Ascending aorta (tissue), 2 donors: Measurements from ENCODE around the gene SH2D4B. TPM values are rescaled to one million over a fixed set of nuclear protein-coding genes. Genes with fewer than 3 reads are reported as not detected.

Source experiments
- DNase-seq, 2 donors: peaks; one replicate each; pipeline ENCODE4 v3.0.0-alpha.2; 2019; ENCODE audit warnings: low spot score in 2 of 2
- H3K27ac ChIP-seq, 2 donors: fragments of 200-600 bp; sonication (generic); one replicate each; pipeline ENCODE4 v1.5.1; 2016 to 2017; ENCODE audit warnings: mild to moderate bottlenecking in 1 of 2
- H3K27me3 ChIP-seq: fragments of 200-600 bp; sonication (generic); one replicate; pipeline ENCODE4 v1.5.1; 2017
- H3K36me3 ChIP-seq, 2 donors: fragments of 200-600 bp; sonication (generic); one replicate each; pipeline ENCODE4 v1.5.1; 2016
- H3K4me1 ChIP-seq, 2 donors: fragments of 200-600 bp; sonication (generic); one replicate each; pipeline ENCODE4 v1.5.1; 2016 to 2017; ENCODE audit warnings: mild to moderate bottlenecking in 1 of 2
- H3K4me3 ChIP-seq, 2 donors: fragments of 200-600 bp; sonication (generic); one replicate each; pipeline ENCODE4 v1.5.1; 2016 to 2017; ENCODE audit warnings: mild to moderate bottlenecking in 1 of 2
- H3K9me3 ChIP-seq, 2 donors: fragments of 200-600 bp; sonication (generic); one replicate each; pipeline ENCODE4 v1.5.1; 2016
- intact Hi-C: fragments of 100-400 bp; cut with DNase I; formaldehyde crosslinking; loops from one replicate; pipeline ENCODE4 v1.15.1; 2023
- total RNA-seq: library from RNA; depleted of rRNA; stranded (reverse); fragments of >200 nt; gene quantifications from one replicate; pipeline ENCODE4 v1.1.0, GENCODE V29; 2016
- TF ChIP-seq, protein P1 (sequence below), 3 experiments: fragments of 200-600 bp in 2 of 3; fragments of 450-650 bp in 1 of 3; sonication (generic) in 2 of 3; IDR thresholded peaks; one replicate each; pipeline ENCODE4 v1.5.1; 2016 to 2019; ENCODE audit warnings: antibody characterized with exemption in 3 of 3, mild to moderate bottlenecking in 1 of 3, moderate library complexity in 1 of 3

SH2D4B gene
- total RNA-seq, 1 donor from 2014 or later, result not detected

DNA sequence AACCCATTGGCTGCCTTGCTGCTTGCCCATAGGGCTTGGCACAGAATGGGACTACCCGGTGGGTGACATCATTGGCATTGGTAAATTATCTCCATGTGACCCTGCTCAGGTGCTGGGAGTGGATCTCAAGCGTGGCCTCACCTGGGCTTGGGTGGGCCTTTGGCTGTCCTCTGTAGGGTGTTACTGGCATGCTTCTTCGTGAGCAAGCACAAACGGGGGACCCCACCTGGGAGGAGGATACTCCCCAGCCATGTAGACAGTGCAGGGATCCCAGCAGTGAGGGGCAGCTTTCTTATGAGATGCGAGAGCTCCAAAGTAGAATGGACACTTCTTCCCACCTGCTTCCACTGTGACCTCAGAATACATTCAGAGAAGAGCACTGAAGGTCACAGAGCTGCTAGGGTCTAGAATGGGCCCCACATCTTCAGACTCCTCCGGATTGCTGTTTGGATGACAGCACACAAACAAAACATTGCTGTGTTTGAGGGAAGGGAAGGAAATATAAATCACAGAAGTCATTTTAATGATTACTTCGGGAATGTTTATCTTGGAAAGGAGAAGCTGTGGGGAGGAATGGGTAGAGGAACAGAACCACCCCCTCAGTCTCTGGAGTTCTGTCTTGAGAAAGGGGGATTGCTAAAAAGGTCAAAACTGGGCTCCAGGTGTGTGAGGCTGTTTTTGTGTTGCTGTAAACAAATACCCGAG, 75.9 kb downstream of the SH2D4B start:
- no peak overlapping the region for H3K4me3 ChIP-seq
- intact Hi-C loops, result no loop called here
- H3K4me1 ChIP-seq, result no peaks in the 10 kb centered on the region
- H3K27me3 ChIP-seq, result no peaks in the 10 kb centered on the region
- no peak overlapping the region for H3K27ac ChIP-seq
- no peak for DNase-seq
- no peaks in the 10 kb centered on the region for H3K36me3 ChIP-seq
- TF ChIP-seq, protein P1, sequence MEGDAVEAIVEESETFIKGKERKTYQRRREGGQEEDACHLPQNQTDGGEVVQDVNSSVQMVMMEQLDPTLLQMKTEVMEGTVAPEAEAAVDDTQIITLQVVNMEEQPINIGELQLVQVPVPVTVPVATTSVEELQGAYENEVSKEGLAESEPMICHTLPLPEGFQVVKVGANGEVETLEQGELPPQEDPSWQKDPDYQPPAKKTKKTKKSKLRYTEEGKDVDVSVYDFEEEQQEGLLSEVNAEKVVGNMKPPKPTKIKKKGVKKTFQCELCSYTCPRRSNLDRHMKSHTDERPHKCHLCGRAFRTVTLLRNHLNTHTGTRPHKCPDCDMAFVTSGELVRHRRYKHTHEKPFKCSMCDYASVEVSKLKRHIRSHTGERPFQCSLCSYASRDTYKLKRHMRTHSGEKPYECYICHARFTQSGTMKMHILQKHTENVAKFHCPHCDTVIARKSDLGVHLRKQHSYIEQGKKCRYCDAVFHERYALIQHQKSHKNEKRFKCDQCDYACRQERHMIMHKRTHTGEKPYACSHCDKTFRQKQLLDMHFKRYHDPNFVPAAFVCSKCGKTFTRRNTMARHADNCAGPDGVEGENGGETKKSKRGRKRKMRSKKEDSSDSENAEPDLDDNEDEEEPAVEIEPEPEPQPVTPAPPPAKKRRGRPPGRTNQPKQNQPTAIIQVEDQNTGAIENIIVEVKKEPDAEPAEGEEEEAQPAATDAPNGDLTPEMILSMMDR (IDR thresholded peaks at IDR 0.05), result no peak
- H3K9me3 ChIP-seq, result no peaks in the 10 kb centered on the region

DNA sequence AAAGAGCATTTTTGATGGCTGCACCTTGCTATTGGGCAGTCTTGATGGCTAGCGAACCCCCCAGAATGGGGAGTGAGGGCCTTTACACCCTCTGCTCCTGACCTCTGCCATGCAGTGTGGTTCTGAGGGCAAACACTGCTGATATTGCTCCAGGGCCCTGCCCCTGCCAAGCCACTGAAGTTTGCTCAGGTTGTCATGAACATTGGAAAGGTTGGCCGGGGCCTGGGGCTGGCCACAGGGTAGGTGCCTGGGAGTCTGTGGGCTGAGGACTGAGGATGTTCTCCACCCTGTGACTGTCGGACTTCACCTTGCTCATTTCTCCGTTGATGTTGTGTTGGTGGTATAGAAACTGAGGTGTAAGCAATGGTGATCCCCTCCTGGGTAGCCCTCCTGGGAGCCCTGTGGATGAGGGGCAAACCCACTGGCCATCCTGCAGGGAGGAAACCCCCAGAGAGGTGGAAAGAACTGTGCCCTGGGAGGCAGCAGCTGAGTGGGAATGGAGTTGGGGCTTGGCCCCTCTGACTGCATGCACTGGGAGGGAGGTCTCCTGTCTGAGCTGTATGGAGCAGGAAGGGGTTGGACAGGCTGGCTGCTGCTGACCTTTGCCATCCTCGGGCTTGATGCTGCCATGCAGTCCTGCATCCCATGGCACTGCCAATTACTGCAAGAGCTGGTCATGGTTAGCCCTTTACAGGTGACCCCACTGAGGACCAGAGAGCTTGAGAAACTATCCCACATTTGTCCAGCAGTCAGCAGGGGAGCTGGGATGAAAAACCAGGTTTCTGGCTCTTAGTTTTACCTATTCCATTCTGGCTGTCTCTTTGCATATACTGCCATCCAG, 77.1 kb downstream of the SH2D4B start:
- no peaks in the 10 kb centered on the region for H3K36me3 ChIP-seq
- no peak for DNase-seq
- no peaks in the 10 kb centered on the region for H3K4me1 ChIP-seq
- no peaks in the 10 kb centered on the region for H3K27me3 ChIP-seq
- H3K4me3 ChIP-seq, result no peak overlapping the region
- no peaks in the 10 kb centered on the region for H3K9me3 ChIP-seq
- intact Hi-C loops, result no loop called here
- TF ChIP-seq, protein P1 (IDR thresholded peaks at IDR 0.05), result no peak
- no peak overlapping the region for H3K27ac ChIP-seq

DNA sequence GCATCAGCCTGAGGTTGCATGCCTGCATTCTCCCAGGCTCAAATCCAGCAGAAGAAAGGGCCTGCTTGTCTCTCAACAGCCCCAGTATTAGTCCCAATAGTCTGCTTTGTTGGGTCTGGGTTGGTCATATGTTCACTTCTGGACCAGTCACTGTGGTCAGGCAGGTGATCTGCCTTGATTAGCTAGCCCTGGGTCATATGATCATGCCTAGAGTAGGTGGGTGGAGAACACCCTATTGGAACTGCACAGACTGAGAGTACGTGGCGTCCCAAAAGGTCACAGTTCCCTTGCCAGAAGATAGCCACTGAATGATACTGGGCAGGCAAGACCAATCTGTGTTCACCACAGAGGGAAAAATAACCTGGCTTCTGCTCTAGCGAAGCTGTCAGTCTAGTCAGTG, 80.1 kb downstream of the SH2D4B start:
- Histone ChIP-seq H3K9me3 (no peaks in the 10 kb centered on the region), H3K27me3 (no peaks in the 10 kb centered on the region), H3K36me3 (no peaks in the 10 kb centered on the region), H3K27ac (no peak overlapping the region), H3K4me1 (no peaks in the 10 kb centered on the region), H3K4me3 (no peak overlapping the region)
- intact Hi-C loops, result no loop called here
- DNase-seq, result no peak
- TF ChIP-seq, protein P1 (IDR thresholded peaks at IDR 0.05), result no peak

DNA sequence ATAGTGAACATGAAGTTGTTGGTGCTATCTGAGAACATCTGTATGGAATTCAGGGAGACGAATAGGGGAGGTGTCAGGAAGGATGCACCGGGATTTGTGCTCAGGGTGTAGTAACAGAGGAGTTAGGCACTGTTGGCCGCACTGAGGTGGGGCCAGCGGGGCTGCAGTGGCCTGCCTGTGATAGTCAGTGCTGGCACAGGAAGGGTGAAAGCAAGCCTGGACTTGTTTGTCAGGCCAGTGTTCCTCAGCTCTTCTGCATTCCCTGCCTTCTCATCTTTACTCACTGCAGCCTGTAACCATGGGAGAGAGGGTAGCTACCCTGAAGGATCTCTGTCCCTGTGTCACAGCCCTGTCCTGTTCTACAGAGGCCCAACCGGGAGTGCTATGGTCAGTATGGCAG, 81.3 kb downstream of the SH2D4B start:
- Histone ChIP-seq H3K9me3 (no peaks in the 10 kb centered on the region), H3K4me1 (no peaks in the 10 kb centered on the region), H3K27ac (no peak overlapping the region), H3K36me3 (no peaks in the 10 kb centered on the region), H3K27me3 (no peaks in the 10 kb centered on the region), H3K4me3 (no peak overlapping the region)
- TF ChIP-seq, protein P1 (IDR thresholded peaks at IDR 0.05), result no peak
- DNase-seq, result no peak
- intact Hi-C loops, result no loop called here

DNA sequence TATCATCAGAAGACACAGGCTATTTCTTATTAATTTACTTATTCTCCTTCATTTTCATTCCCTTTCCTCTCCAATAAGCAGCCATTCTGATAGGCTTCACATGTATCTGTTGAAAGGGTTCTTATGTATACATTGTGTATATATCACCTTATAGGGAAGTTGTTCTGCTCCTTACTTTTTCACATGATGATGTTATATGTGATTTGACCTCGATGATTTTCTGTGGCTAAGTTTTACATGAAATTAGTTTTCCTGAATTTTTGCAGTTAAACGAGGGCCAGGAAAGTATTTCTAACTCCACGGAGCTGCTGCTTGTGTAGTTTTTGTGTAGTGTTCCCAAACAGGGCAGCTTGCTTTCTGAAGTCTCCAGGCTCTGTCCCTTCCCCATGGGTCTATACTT, 84.5 kb downstream of the SH2D4B start:
- no peak for DNase-seq

More for the DNA sequence above, 84.5 kb downstream of the SH2D4B start:
- H3K27me3 ChIP-seq, result no peaks in the 10 kb centered on the region
- no peaks in the 10 kb centered on the region for H3K36me3 ChIP-seq
- H3K4me1 ChIP-seq, result no peaks in the 10 kb centered on the region
- TF ChIP-seq, protein P1 (IDR thresholded peaks at IDR 0.05), result no peak
- H3K27ac ChIP-seq, result no peak overlapping the region
- no peak overlapping the region for H3K4me3 ChIP-seq
- H3K9me3 ChIP-seq, result no peaks in the 10 kb centered on the region
- intact Hi-C loops, result no loop called here
